22Rv1 (cell line): ENCODE measurements around the gene ABCB6.

Source experiments
- H3K27ac ChIP-seq: fragments of 450-650 bp; 2 replicates; pipeline ENCODE4 v1.5.1; 2017
- CTCF ChIP-seq: fragments of 450-650 bp; IDR thresholded peaks from 2 replicates; pipeline ENCODE4 v1.5.1; 2017; ENCODE audit warnings: mild to moderate bottlenecking
- ZFX ChIP-seq: fragments of 450-650 bp; IDR thresholded peaks from 2 replicates; pipeline ENCODE4 v1.6.1; 2017; ENCODE audit warnings: antibody characterized with exemption, borderline replicate concordance

Gene ABCB6

GRCh38 chr2:219174146-219174545 is 44.6 kb downstream of the ABCB6 start:
- no peak overlapping the region for H3K27ac ChIP-seq
- TF ChIP-seq ZFX (no peak), CTCF (no peak)

- TF ChIP-seq CTCF (no peak), ZFX (no peak)
- H3K27ac ChIP-seq, result no peak overlapping the region
These were observed 45.6 kb downstream of the ABCB6 start for GRCh38 chr2:219173176-219173575.

GRCh38 chr2:219172231-219173154 is 46.3 kb downstream of the ABCB6 start:
- no peak for TF ChIP-seq ZFX
- TF ChIP-seq CTCF, result no peak
- no peak overlapping the region for H3K27ac ChIP-seq

- peak overlapping the region; percentile 17; the same call in 1 of the 2 replicates for H3K27ac ChIP-seq
- TF ChIP-seq CTCF, result peak; percentile 86
- TF ChIP-seq ZFX, result no peak
These were observed 47.5 kb downstream of the ABCB6 start for GRCh38 chr2:219171231-219171651.

GRCh38 chr2:219169930-219170654 is 48.7 kb downstream of the ABCB6 start, which contains the start of gene SLC23A3:
Gene SLC23A3, minus strand, starts transcription at chr2:219170029. Its CDS starts 45 bp downstream, at chr2:219169984.
- no peak within 1 kb of the TSS for H3K27ac ChIP-seq
- TF ChIP-seq CTCF (no peak), ZFX (no peak)

- TF ChIP-seq CTCF (no peak), ZFX (no peak)
- no peak overlapping the region for H3K27ac ChIP-seq
These were observed 49.8 kb downstream of the ABCB6 start for GRCh38 chr2:219168932-219169331.
